Measurements from ENCODE around the gene TEX264.

GRCh38 chr3:51703068-51703760 is 32.2 kb downstream of the TEX264 start:
- no peak for TF ChIP-seq CTCF (conservative IDR thresholded peaks at IDR 0.05)
- TF ChIP-seq ZFX (IDR thresholded peaks at IDR 0.05), result no peak

All from C4-2B (cell line).